NCI-H2029 treated with DMSO at 0.1 percent for 48 hours (cell line): ENCODE results near the gene CACNA1S.

Experiments used
- DNase-seq: peaks from one replicate; lab custom pipeline; 2025; lab: John Stamatoyannopoulos, UW

CACNA1S gene

DNA sequence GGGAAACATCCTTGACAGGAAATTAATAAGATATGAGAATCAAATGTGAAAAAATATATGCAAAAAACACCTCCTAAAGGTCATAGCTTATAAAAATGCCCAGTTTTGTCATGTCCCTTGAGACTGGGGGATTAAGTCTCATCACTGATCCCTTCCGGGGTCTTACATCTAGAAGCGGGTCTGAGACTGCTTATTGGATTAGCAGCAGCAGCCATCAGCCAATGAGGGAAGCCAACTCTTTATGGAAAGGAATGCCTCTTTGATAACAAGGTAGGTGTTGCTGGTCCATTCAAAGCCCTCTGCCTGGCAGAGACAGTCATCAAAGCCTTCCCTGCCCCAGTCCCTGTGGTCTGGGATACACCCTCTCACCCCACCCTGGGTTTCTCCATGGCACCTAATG lies 3.9 kb upstream of the CACNA1S start:
- DNase-seq = no peak

DNA sequence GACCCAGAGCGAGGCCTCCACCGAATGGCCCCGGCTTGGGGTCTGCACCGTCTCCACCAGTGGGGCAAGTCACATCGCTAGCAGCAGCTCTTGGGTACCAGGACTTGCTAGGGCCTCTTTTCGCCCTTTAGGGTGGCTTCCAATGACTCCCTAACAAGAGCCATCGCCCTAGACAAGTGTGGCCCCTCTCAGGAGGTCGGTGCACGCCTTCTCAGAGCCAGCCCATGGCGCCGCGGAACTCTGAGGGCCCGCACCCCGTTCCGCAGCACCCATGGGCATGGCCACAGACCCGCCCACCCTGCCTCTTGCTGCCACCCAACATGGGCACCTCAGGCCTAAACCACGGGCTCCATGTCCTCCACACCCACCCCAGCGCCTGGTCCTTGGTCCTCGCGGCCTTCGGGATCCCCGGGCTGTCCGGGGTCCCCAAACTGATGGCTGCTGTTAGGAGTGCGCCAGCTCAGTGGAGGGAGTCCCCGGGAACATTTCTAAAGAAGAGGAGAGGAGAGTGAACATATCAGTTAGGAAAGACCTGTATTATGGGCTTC lies 3.2 kb upstream of the CACNA1S start:
- DNase-seq = no peak

GRCh38 chr1:201114245-201115131 lies 2.3 kb upstream of the CACNA1S start:
- DNase-seq = peak; percentile 91

- DNase-seq = no peak
Observed at GRCh38 chr1:201113451-201114244, 1.4 kb upstream of the CACNA1S start.

- no peak for DNase-seq
Observed at GRCh38 chr1:201112926-201113325, 700 bp upstream of the CACNA1S start.

DNA sequence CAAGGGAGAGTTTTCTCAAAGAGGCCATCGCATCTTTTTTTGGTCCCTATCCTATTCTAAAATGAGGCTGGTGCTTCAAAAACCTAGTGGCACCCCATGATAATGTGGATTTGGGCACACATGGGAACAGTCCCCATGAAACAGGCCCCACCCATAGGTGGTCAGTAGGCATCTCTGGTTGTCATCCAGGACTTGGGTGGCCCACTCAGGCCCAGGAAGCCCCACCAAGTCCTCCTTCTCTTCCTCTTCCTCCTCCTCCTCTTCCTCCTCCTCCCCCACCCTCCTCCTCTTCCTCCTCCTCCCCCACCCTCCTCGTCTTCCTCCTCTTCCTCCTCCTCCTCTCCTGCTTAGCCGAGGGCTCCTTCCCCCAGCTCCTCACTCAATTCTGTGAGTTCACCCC lies 554 bp downstream of the CACNA1S start:
- no peak for DNase-seq

- DNase-seq = no peak
Observed at GRCh38 chr1:201111156-201111555, 1.1 kb downstream of the CACNA1S start.

DNA sequence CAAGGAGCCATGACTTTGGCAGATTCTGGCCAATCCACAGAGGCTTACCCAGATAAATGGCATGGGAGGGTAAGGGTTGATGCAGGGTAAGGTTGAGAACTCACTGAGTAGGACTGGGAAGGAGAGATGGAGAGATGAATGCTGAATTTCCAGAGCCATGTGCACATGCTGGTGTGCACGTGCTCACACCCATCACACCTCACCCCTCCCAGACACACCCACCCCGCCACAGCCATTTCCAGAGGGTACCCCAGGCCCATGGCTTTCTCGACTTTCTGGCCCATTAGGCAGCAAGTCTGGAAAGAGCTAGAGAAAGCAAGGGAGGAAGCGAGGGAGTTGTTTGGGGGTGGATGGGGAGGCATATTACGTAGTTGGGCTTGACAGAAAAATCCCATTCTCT lies 1.6 kb downstream of the CACNA1S start:
- no peak for DNase-seq

GRCh38 chr1:201110138-201110537 lies 2.1 kb downstream of the CACNA1S start:
- no peak for DNase-seq

GRCh38 chr1:201109651-201110050 lies 2.6 kb downstream of the CACNA1S start:
- no peak for DNase-seq

DNA sequence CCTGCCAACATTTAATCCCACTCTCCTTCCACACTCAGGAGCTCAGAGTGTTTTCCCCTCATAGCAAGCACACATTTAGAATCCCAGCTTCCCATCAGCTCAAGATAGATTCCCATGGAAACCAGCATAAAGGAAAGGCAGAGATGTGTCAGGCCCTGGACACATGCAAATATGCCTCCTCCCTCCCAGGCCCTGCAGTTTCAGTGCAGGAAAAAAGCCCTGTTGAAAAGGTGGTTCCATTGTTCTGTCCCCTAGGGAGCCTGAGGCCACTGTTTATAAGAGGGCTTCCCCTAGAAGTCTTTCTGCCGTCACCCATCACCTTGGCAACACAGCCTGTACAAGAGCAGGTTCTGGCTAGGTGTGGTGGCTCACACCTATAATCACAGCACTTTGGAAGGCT lies 3.6 kb downstream of the CACNA1S start:
- no peak for DNase-seq

DNA sequence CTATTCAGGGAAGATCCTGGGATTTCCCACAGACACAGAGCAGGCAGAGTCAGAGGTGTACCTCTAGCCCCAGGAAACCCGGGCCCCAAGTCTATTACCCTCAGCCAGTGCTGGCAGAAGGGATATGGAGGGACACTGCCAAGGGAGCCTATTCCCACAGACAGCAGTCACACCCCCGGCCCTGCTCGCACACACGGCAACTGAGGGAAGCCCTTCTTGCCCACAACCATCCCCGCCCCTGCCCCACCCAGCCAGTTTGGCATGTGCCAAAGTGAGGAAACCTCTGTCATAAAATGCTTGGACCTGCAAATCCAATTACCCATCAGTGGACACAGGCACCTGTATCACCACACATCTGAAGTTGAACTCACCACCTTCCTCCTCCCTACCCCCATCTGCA lies 6.5 kb downstream of the CACNA1S start:
- no peak for DNase-seq

GRCh38 chr1:201104141-201104540 lies 8.1 kb downstream of the CACNA1S start:
- no peak for DNase-seq

DNA sequence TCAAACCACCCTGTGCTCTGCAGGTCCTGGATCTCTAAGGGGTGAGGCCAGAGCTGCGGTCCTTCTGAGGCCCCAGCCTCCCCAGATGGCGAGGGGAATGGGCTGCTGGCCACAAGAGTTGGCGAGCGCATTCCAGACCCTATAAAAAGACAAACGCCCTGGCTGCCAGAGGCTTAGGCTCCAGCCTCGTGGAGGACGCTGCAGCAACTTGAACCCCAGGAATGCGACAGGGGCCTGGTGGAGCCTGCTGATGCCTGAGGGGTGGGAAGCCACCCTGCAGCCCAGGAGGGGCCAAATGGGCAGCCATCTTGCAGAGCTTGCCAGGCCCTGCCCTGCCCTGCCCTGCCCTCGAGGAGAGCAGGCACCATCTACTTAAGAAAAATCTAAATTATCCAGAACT lies 8.6 kb downstream of the CACNA1S start:
- no peak for DNase-seq

GRCh38 chr1:201100169-201100930 lies 11.9 kb downstream of the CACNA1S start:
- DNase-seq = no peak

- no peak for DNase-seq
Observed at GRCh38 chr1:201098992-201099677, 13.1 kb downstream of the CACNA1S start.

DNA sequence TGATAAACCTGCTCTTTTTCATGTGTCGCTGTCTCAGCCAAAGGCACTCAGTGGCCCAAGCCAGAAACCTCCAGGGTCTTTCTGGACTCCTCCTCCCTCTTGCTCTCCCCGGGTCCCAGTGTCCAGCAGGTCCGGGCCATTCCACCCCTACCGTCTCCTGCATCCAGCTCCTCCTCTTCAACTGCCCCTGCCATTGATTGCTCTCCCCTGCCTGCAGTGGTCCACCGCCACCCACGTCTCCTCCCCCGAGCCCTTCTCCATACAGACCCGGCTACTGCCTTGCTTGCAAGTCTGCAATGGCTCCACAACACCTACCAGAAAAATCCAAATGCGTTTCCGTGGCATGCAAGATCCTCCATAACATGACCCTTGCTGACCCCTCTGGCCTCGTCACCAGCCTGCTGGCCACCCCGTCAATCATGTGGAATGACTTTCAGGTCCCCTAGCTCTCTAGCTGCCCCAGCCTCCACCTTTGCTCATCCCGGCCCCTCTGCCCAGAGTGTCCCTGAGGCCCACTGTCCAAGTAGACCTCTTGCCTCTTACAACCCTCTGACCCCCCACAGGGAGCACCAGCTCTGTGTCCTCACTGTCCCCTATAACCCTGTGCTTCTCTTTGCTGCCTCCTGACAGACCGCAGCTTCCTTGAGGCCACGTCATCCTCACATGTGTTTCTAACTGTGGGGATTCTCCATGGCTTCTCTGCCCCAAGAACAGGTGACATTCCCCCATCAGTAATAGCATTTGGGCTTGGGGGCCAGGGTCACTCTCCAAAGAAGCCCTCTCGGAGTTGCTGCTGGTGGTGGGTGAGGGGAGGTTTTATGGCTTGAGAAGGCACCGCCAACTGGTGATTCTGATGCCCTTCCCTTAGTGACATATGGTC lies 15.0 kb downstream of the CACNA1S start:
- DNase-seq = no peak

GRCh38 chr1:201096041-201096461 lies 16.2 kb downstream of the CACNA1S start:
- DNase-seq = no peak

DNA sequence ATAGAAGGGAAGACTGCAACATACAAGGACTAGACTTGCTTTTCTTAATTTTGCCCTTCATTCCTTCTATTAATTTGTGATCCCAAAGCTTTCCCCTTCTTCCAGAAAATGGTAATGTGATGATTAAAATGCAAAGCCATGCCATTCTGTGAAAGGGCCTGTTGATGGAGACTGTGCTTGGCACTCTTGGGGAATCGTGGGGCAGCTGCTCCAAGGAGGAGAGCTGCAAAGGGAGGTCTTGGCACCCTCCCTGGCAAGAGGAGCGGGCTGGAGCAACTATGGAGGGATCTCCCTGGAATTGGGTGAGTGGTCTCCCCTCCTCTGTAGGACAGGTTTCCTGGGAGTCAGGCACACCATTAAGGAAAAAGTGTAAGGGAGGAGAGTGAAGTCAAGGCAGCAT lies 16.6 kb downstream of the CACNA1S start:
- DNase-seq = no peak

DNA sequence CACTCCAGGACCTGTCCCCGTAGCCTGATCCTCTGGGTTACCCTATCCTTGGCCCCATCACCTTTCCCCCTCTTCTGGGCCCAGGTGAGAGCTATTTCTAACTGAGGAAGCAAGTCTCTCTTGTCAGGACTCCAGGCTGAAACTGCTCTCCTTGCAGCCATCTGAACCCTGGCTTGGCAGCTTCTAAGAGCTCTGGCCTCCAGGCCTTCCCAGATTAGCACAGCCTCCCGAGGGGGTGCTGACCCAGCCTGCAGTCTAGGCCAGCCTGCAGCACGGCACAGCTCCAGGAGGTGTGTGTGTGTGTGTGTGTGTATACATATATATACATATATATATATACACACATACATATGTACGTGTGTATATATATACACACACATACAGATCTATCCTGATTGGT lies 17.4 kb downstream of the CACNA1S start:
- DNase-seq = no peak

- DNase-seq = no peak
Observed at GRCh38 chr1:201093962-201094361, 18.3 kb downstream of the CACNA1S start.
